Kidney (tissue), 14 donors: Measurements from ENCODE around the gene ADAD2. TPM values are rescaled to one million over a fixed set of nuclear protein-coding genes. Genes with fewer than 3 reads are reported as not detected.

Experiments used
- DNase-seq, 5 donors: peaks; one replicate each; pipeline ENCODE4 v3.0.0-alpha.2; 2013 to 2020
- FAIRE-seq: peaks from 2 replicates; lab custom pipeline; 2012; peaks lifted over from hg19 to GRCh38; lab: Jason Lieb, UNC
- H3K27ac ChIP-seq, 2 donors: one replicate each; pipeline ENCODE4 v1.7.0; 2013; ENCODE audit warnings: low read depth in 2 of 2, low read length in 2 of 2, inconsistent platforms in 1 of 2
- H3K27me3 ChIP-seq: one replicate; pipeline ENCODE4 v1.7.1; 2013; ENCODE audit warnings: low read length, inconsistent platforms; ENCODE audit not compliant: control insufficient read depth, insufficient read depth
- H3K36me3 ChIP-seq, 3 donors: one replicate each; pipeline versions ENCODE4 v1.7.0 to v1.7.1; 2013; ENCODE audit warnings: low read length in 3 of 3, control low read depth in 1 of 3, inconsistent platforms in 1 of 3; ENCODE audit not compliant: insufficient read depth in 3 of 3, control insufficient read depth in 2 of 3
- H3K4me1 ChIP-seq, 3 donors: one replicate each; pipeline versions ENCODE4 v1.7.0 to v1.7.1; 2013; ENCODE audit warnings: low read length in 3 of 3, inconsistent platforms in 1 of 3, low read depth in 1 of 3; ENCODE audit not compliant: control insufficient read depth in 2 of 3, insufficient read depth in 2 of 3
- H3K4me3 ChIP-seq, 3 donors: one replicate each; pipeline versions ENCODE4 v1.7.0 to v1.8.1; 2013; ENCODE audit warnings: low read length in 3 of 3, control low read depth in 1 of 3, inconsistent platforms in 1 of 3
- H3K9ac ChIP-seq, 3 donors: one replicate each; pipeline versions ENCODE4 v1.7.0 to v1.7.1; 2013; ENCODE audit warnings: low read length in 3 of 3, control low read depth in 1 of 3, inconsistent platforms in 1 of 3
- H3K9me3 ChIP-seq, 3 donors: one replicate each; pipeline versions ENCODE4 v1.7.0 to v1.7.1; 2013; ENCODE audit warnings: low read length in 3 of 3, control low read depth in 1 of 3, inconsistent platforms in 1 of 3; ENCODE audit not compliant: control insufficient read depth in 2 of 3, insufficient read depth in 1 of 3
- intact Hi-C: fragments of 100-400 bp; cut with DNase I; formaldehyde crosslinking; loops from one replicate; pipeline ENCODE4 v1.11.1; 2022
- polyA plus RNA-seq: library from polyadenylated mRNA; stranded (reverse); fragments of 350-450 nt; fragmentation: Illumina TruSeq; extraction: RNeasy Lipid Tissue Mini Kit (QIAGEN cat#74804); gene quantifications from one replicate; pipeline ENCODE4 v1.2.3, GENCODE V29; 2014; ENCODE audit warnings: low read depth, low replicate concordance; ENCODE audit not compliant: insufficient read depth
- total RNA-seq: library from RNA; stranded (reverse); fragmentation: NEBNext Ultra II Directional; extraction: Animal tissue kit (Norgen Biotek cat#: 25700); gene quantifications from one replicate; pipeline ENCODE4 v1.2.1, GENCODE V29; 2021
- TF ChIP-seq, protein P1 (sequence below): IDR thresholded peaks from 3 replicates; pipeline ENCODE4 v1.5.1; 2012; ENCODE audit warnings: mild to moderate bottlenecking, moderate library complexity, borderline replicate concordance; ENCODE audit not compliant: insufficient read depth; ENCODE audit errors: extremely low read depth
- donor health status: control.
- donor health status: control.
- donor health status: control.
- donor health status: control.
- donor health status: control.
- donor health status: DM: yes; HTN: yes; CAD: no.
- donor health status: Normal renal cell carcinoma (clear cell type).

ADAD2 gene
- total and polyA plus RNA-seq, 2 donors from 2014 or later: 0.72 to 0.80 TPM

DNA sequence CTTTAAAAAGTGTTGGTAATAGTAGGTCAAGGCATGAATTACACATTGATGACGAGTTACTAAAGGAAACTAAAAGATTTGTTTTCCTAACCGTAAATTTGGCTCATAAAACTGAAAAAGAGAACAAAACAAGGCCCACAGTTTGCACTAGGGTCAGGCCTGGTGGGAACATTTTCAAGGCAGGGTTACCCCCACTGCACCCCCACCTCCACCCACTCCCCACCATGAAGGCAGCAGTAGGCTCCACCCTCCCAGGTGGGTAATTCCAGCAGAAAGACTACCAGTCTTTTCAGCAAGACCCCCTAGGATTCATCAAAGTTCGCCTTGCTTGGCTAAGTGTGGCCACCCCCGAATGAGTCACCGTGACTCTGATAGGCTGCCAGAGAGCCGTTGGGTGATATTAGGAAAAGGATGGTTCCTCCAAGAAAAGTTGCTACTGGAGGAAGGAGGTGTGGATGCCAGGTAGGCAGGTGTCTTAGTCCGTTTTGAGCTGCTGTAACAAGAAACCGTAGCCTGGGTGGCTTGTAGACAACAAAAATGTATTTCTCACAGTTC, 37.2 kb upstream of the ADAD2 start:
- Histone ChIP-seq H3K4me1 (no peaks in the 10 kb centered on the region), H3K27ac (no peak overlapping the region), H3K36me3 (no peaks in the 10 kb centered on the region), H3K4me3 (no peak overlapping the region), H3K27me3 (no peaks in the 10 kb centered on the region), H3K9me3 (no peaks in the 10 kb centered on the region), H3K9ac (no peak overlapping the region)
- TF ChIP-seq, protein P1, sequence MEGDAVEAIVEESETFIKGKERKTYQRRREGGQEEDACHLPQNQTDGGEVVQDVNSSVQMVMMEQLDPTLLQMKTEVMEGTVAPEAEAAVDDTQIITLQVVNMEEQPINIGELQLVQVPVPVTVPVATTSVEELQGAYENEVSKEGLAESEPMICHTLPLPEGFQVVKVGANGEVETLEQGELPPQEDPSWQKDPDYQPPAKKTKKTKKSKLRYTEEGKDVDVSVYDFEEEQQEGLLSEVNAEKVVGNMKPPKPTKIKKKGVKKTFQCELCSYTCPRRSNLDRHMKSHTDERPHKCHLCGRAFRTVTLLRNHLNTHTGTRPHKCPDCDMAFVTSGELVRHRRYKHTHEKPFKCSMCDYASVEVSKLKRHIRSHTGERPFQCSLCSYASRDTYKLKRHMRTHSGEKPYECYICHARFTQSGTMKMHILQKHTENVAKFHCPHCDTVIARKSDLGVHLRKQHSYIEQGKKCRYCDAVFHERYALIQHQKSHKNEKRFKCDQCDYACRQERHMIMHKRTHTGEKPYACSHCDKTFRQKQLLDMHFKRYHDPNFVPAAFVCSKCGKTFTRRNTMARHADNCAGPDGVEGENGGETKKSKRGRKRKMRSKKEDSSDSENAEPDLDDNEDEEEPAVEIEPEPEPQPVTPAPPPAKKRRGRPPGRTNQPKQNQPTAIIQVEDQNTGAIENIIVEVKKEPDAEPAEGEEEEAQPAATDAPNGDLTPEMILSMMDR: no peak
- intact Hi-C loops: no loop called here
- FAIRE-seq (no peak), DNase-seq (peak in 1 of 5 donors; percentile 50)

DNA sequence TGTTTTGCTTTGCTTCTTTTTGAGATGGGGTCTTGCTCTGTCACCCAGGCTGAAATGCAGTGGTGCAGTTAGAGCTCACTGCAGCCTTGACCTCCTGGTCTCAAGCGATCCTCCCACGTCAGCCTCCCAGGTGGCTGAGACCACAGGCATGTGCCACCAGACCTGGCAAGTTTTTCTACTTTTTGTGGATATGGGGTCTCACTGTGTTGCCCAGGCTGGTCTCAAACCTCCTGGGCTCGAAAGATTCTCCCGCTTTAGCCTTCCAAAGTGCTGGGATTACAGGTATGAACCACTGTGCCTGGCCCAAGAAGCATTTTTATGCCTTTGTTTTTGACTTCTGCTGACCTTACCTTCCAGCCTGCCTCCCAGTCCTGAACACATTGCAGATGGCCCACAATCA, 35.7 kb upstream of the ADAD2 start:
- DNase-seq: peak in 1 of 5 donors; percentile 16
- FAIRE-seq: no peak
- H3K36me3 ChIP-seq: no peaks in the 10 kb centered on the region

DNA sequence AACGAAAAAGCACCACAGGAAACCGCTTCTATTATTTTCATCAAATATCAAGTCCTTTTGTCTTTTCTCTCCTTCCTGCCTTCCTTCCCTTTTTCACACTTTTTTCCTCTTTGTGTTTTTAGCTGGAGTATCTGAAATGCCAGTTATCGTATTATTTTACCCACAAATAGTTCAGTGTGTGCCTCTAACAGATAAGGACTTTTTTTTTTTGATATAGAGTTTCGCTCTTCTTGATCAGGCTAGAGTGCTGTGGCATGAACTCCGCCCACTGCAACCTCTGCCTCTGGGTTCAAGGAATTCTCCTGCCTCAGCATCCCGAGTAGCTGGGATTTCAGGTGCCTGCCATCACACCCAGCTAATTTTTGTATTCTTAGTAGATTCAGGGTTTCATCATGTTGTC, 35.2 kb upstream of the ADAD2 start:
- H3K9me3 ChIP-seq: no peaks in the 10 kb centered on the region
- intact Hi-C loops: no loop called here
- TF ChIP-seq, protein P1: no peak
- no peaks in the 10 kb centered on the region for H3K27me3 ChIP-seq
- H3K4me1 ChIP-seq: no peaks in the 10 kb centered on the region
- no peak overlapping the region for H3K9ac ChIP-seq
- no peak for DNase-seq
- no peak overlapping the region for H3K4me3 ChIP-seq
- H3K27ac ChIP-seq: no peak overlapping the region
- no peaks in the 10 kb centered on the region for H3K36me3 ChIP-seq
- no peak for FAIRE-seq

More for the DNA sequence above, 35.7 kb upstream of the ADAD2 start:
- H3K4me1 ChIP-seq: no peaks in the 10 kb centered on the region
- H3K9ac ChIP-seq: no peak overlapping the region
- H3K27ac ChIP-seq: no peak overlapping the region
- TF ChIP-seq, protein P1: no peak
- no peaks in the 10 kb centered on the region for H3K27me3 ChIP-seq
- H3K9me3 ChIP-seq: no peaks in the 10 kb centered on the region
- intact Hi-C loops: no loop called here
- no peak overlapping the region for H3K4me3 ChIP-seq

DNA sequence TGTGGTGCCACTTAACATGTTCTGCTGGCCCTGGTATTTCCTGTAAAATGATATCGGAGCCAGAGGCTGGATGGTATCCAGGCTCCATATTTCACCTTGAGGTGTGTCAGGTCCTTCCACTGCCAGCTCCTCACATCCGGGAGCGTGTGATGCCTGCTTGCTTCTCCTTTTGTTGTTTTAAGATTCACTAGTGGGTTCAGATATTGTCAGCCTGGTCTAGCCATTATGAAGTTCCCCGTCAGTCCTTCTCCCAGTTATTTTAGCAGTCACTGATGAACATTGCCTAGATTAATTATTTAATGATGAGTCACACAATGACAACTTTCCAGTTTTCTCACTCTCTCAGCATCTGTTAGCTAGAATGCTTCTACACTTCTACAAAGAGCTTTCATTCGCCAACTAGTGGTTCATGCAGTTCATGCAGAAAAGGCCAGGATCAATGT, 34.6 kb upstream of the ADAD2 start:
- Histone ChIP-seq H3K4me1 (no peaks in the 10 kb centered on the region), H3K27ac (no peak overlapping the region), H3K4me3 (no peak overlapping the region), H3K9ac (no peak overlapping the region), H3K27me3 (no peaks in the 10 kb centered on the region), H3K9me3 (no peaks in the 10 kb centered on the region), H3K36me3 (no peaks in the 10 kb centered on the region)
- FAIRE-seq (no peak), DNase-seq (no peak)
- TF ChIP-seq, protein P1: no peak
- intact Hi-C loops: no loop called here
